Activated T-helper 1 cell treated with Interleukin-2 at 50 U/mL for 16 hours (primary cell): ENCODE data around the gene TRPV2.

ENCODE experiments used
- DNase-seq: peaks from one replicate; pipeline ENCODE4 v3.0.0-alpha.2; 2020; ENCODE audit warnings: low read depth

The TRPV2 gene

DNA sequence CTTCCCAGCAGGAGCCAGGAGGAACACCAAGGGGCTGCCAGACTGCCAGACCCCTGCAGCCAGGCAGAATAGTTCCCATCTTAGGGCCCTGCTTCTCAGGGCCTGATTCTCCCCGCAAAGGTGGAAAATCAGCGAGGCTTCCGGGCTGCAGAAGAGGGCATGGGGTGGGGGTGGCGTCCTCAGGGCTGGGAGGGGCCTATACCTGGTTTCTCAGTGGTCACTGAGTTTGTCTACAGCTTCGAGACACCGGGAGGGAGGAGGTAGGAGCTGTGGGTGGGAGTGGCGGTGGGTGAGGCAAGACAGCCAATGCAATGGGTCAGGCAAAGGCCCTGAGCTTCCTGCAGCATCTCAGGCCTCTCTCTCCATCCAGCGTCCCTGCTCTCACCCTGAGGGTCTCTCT is 62.3 kb downstream of the TRPV2 start:
- DNase-seq = no peak

DNA sequence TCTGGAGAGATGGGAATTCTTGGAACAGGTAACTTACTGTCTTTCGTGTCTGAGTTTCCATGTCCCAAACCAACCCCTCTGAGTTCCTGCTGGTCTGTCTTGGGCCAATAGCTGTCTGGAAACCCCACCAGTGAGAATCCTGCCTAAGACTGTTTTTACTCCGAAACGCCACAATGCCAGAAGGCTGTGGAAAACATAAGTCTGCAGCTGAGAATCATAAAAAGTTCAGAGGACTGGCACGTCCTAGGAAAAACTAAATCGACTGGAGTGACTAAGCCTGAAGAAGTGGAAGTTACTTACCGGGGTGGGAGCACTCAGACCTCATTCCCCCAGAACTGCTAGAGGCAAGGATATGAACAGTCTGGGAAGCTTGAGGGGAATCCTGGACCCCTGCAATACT is 63.3 kb downstream of the TRPV2 start:
- no peak for DNase-seq

DNA sequence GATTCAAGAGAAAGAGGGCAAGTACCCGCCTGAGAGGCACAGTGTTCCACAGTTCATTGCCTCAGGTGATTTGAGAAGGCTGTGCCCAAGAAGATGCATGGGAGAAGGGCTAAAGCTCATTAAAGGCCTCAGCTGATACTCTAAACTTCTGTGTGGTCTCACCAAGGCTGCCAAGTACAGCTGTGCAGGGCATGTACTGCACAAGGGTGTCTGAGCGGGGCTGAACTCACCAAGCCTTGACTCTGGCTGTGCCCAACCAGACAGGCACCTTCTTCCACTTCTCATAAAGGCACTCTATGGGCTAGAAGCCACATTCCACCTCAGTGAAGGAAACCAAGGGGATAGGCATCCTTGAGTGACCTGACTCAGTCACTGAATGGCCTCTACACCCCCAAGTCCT is 63.9 kb downstream of the TRPV2 start:
- DNase-seq = no peak

DNA sequence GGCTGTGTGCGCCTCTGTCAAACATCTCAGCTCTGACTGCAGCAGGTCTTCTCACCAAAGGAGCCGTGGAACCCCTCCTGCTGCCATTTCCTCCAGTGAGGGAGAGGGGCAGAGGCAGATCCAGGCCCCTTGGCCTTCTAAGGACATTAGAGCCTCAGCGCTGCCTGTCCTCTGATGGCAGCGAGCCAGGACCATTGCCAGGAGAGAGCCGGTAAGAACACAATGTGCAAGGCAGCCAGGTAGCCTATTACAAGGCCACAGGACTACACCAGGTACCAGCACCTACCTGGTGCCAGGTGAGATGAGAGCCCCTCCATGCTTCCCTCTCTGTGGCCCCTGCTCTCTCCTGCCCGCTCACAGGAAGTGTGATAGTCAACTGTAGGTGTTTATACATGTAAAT is 65.6 kb downstream of the TRPV2 start:
- no peak for DNase-seq

DNA sequence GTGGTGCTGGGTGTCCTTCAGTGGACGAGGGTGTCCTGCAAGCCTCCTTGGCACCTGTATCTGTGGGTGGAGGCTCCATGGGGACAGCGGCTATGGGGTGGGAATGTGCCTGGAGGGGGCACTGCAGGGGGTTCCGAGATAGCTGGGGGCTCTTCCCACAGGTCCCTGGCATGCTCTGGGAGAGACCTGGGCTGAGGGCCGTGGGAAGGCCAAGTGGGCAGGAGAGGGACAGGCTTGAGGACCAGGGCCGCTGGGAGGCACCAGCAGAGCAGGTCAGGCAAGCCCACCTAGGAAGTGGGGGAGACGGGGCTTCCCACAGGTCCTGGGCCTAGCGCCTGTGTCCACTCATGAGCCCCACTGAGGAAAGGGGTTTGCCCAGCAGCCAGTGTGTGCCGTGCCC is 66.9 kb downstream of the TRPV2 start:
- DNase-seq = no peak

DNA sequence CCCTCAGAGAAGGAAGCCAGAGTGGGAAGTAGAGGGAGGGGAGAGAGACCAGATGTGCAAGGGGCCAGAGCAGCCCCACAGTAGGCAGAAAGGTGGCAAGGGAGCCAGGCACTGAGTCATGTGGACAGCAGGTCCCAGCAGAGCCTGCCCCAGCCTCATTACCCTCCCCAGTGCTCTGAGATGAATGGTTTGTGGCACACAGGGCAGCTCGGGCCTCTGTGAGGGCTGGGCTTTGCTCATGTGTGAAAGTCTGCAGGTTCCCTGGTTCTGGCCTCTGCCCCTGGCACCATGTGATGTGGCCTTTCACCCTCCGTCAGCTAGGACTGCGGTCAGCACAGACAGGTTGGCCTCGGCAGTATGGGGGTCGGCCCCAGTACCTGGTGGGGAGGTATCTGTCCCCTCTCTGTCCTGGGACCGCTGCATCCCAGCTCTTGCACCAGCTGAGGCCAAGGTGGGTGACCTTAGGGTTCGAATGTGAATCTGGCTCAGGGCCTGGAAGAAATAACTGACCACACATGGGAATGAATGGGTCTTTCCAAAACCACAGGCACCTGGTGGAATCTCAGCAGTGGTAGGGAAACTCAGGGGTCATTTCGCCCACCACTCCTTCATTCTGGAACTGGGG is 67.8 kb downstream of the TRPV2 start:
- no peak for DNase-seq

DNA sequence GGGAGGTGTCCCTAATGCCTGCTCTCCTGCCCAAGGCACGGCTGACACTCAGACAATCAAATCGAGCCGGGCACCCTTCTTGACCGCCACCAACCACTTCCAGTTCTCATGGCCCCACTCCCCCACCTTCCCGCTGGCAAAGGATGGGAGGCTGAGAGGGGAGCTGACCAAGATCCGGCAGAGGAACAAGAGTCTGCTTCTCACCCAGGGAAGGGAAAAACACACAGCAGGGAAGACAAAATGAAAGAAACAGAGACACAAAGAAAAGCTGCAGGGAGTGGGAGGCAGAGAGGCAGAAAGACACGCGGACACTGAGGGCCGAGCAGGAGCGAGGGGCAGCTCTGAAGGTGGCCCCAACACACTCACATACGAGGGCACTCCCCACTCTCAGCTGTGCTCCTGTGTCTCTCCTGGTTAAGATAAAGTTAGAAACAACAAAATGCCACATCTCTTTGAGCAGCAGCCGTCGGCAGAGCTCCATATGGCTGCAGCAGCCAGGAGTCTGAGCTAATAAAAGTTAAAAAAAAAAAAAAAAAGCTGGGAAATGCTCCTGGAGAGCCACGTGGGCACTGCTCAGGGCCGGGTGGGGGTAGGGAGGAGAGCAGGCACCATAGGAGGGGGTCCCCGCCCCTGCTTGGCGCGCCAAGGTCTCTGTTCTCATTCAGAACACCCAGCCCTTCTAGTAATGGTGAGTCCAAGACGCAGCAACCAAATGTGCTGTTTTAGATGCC is 69.2 kb downstream of the TRPV2 start:
- DNase-seq = no peak
